ENCODE measurements around the gene HLA-DOA.

The HLA-DOA gene

DNA sequence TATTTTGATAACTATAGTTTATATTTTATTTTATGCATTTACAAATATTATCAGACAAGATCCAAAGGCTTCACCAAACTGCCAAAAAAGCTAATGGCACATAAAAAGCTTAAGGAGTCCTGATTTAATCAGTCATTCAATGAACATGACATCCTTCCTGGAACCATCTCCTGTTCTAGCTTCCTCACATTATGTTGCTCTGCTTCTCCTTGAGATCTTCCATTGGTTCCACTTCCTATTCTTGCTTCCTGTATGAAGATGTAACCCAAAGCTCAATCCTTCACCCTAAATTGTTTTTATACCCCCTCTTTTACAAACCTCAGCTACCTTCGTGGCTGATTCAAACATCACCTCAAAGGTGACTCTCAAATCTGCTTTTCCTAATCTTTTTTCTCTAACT lies 45.5 kb downstream of the HLA-DOA start:
- DNase-seq (ENCODE audit: low read depth), result no peak

DNA sequence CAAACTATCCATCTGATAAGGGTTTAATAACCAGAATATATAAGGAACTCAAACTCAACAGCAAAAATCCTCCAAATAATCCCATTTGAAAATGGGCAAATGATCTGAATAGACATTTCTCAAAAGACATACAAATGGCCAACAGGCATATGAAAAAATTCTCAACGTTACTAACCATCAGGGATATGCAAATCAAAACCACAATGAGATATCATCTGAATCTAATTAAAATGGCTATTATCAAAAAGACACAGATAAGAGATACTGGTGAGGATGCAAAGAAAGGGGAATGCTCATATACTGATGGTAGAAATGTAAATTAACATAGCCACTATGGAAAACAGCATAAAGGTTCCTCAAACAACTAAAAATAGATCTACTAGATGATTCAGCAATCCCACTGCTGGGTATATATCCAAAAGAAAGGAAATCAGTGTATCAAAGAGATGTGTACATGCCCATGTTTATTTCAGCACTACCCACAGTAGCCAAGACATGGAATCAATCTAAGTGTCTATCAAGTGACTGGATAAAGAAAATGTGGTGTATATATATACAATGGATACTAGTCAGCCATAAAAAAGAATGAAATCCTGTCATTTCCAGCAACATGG lies 47.1 kb downstream of the HLA-DOA start:
- DNase-seq (ENCODE audit: low read depth), result no peak

DNA sequence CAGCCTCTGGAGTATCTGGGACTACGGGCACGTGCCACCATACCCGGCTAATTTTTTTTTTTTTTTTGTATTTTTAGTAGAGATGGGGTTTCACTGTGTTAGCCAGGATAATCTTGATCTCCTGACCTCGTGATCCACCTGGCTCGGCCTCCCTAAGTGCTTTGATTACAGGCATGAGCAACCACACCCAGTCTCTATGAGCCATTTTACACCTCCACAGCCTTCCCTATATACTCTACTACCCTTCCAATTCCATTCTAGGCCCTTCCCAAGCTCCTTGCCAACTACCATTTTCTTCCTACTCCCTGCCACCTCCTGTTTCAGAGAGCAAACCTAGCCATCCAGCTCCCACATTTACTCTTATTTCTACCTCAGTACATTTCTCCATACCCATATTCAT lies 48.8 kb downstream of the HLA-DOA start:
- no peak for DNase-seq (ENCODE audit: low read depth)

DNA sequence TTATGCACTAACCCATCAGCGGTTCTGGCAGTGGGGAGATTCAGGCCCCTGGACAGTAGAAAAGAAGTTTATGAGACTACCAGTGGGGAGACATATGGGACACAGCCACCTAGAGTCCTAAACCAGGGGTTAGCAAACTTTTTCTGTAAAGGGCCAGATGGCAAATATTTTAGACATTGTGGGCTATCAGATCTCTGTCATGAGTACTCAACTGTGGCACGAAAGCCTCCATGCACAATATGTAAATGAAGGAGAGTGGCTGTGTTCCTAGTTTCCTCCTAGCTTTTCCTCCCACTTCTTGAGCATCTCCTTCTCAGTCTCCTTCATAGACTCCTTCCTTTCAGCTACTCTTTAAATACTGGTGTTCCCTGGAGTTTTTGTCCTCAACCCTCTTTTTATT lies 53.2 kb downstream of the HLA-DOA start:
- no peak for DNase-seq (ENCODE audit: low read depth)

DNA sequence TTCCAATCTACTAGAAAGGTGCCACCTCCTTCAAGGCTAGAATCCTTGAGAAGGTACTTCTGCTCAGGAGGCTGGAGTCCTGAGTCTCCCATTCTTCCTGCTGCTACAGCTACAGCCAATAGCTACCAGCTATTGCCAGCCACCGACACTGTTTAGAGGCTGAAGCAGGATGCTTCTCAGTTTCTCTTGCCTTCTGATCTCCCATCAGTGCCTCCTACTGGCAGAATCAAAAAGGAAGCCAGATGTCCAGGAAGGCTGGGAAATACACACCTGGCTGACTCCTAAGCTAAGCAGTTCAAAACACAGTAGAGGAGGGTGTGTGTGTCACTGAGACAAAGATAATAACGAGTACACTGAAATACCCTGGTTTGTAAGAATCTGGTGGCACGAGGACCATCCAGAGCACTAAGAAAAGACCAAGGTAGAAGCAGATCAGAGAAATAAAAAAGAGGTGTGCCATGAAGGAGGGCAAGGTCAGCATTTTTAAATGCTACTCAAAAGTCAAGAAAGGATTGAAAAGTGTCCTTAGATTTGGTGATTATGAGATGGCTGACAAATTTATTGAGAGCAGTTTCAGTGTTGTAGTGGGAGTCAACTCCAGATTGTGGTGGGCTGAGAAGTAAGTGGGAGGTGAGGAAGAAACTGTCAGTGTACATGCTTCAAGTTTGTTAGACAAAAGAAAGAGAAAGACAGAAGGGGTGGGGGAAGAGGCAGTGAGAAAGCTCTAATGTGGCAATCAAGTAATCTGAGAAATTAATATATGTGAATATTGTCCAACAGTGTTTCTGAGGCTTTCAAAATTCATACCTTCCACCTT lies 54.2 kb downstream of the HLA-DOA start:
- no peak for DNase-seq (ENCODE audit: low read depth)

DNA sequence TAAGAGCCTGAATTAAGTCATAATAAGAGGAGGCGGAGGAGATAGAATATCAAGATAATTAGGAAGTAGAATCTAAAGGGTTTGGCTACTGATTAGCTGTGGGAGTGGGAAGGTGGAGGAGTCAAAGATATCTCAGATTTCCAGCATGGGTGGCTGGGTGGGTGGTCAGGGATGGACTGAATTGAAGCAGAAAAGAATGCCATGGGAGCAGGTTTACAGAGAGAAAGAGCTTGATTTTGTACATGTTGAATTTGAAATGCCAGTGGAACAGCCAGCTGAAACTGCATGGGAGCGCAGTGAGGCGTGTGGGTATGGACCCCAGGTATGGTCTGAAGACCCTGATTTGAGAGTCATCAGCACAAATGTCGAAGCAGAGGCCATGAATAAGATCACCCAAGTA lies 55.1 kb downstream of the HLA-DOA start:
- no peak for DNase-seq (ENCODE audit: low read depth)

Measured in stimulated activated CD4-positive, alpha-beta T cell treated with anti-CD3 and anti-CD28 coated beads, Interleukin-2, amount 100 ng/mL, for 4 hours (primary cell).